Neutrophil (primary cell): ENCODE results near the gene PDE2A.

ENCODE experiments used
- H3K27ac ChIP-seq: fragments of 200-600 bp; sonication (generic); 2 replicates; pipeline ENCODE4 v1.5.1; 2016; ENCODE audit warnings: mild to moderate bottlenecking, moderate library complexity
- H3K27me3 ChIP-seq: fragments of 200-600 bp; sonication (generic); 2 replicates; pipeline ENCODE4 v1.6.0; 2016; ENCODE audit warnings: mild to moderate bottlenecking
- H3K36me3 ChIP-seq: fragments of 200-600 bp; sonication (generic); 2 replicates; pipeline ENCODE4 v1.5.1; 2017
- H3K4me1 ChIP-seq, 2 experiments: fragments of 200-600 bp in 1 of 2; sonication (generic) in 1 of 2; 1 replicate in 1 of 2; 2 replicates in 1 of 2; pipeline versions ENCODE4 v1.5.1 to v1.6.1; 2013 to 2016; ENCODE audit warnings: low read depth in 1 of 2, low read length in 1 of 2, mild to moderate bottlenecking in 1 of 2, moderate library complexity in 1 of 2; ENCODE audit not compliant: control insufficient read depth in 1 of 2, insufficient read depth in 1 of 2
- H3K4me3 ChIP-seq, 2 experiments: fragments of 200-600 bp in 1 of 2; sonication (generic) in 1 of 2; 1 replicate in 1 of 2; 2 replicates in 1 of 2; pipeline ENCODE4 v1.5.1; 2013 to 2016; ENCODE audit warnings: low read depth in 1 of 2, low read length in 1 of 2, mild to moderate bottlenecking in 1 of 2, moderate library complexity in 1 of 2
- H3K9me3 ChIP-seq: fragments of 200-600 bp; sonication (generic); 2 replicates; pipeline ENCODE4 v1.5.1; 2016
- CTCF ChIP-seq: fragments of 200-600 bp; sonication (generic); IDR thresholded peaks from 2 replicates; pipeline ENCODE4 v1.5.1; 2016; ENCODE audit warnings: antibody characterized with exemption

Gene PDE2A

GRCh38 chr11:72582206-72583176 is 91.7 kb downstream of the PDE2A start:
- no peak overlapping the region for H3K27ac ChIP-seq
- H3K9me3 ChIP-seq = no peaks in the 10 kb centered on the region
- H3K36me3 ChIP-seq = no peaks in the 10 kb centered on the region
- peaks cover 15 to 20% of the 10 kb centered on the region in 2 experiments for H3K4me1 ChIP-seq
- peaks cover 70% of the 10 kb centered on the region for H3K27me3 ChIP-seq
- no peak overlapping the region for H3K4me3 ChIP-seq
- no peak for TF ChIP-seq CTCF

GRCh38 chr11:72581067-72581466 is 93.2 kb downstream of the PDE2A start:
- no peaks in the 10 kb centered on the region for H3K36me3 ChIP-seq
- no peak overlapping the region for H3K4me3 ChIP-seq
- no peaks in the 10 kb centered on the region for H3K9me3 ChIP-seq
- peaks cover 56% of the 10 kb centered on the region for H3K27me3 ChIP-seq
- no peak overlapping the region for H3K27ac ChIP-seq
- TF ChIP-seq CTCF = no peak
- peaks cover 15 to 20% of the 10 kb centered on the region in 2 experiments for H3K4me1 ChIP-seq

- Histone ChIP-seq H3K27ac (no peak overlapping the region), H3K4me3 (no peak overlapping the region), H3K27me3 (peaks cover 52% of the 10 kb centered on the region), H3K4me1 (peaks cover 12 to 16% of the 10 kb centered on the region in 2 experiments), H3K9me3 (no peaks in the 10 kb centered on the region), H3K36me3 (no peaks in the 10 kb centered on the region)
- no peak for TF ChIP-seq CTCF
Observed at GRCh38 chr11:72580642-72580950, 93.6 kb downstream of the PDE2A start.

GRCh38 chr11:72579816-72580641 is 94.2 kb downstream of the PDE2A start:
- H3K4me1 ChIP-seq = peaks cover 6 to 11% of the 10 kb centered on the region in 2 experiments
- TF ChIP-seq CTCF = no peak
- peaks cover 48% of the 10 kb centered on the region for H3K27me3 ChIP-seq
- H3K4me3 ChIP-seq = no peak overlapping the region
- H3K9me3 ChIP-seq = no peaks in the 10 kb centered on the region
- H3K27ac ChIP-seq = no peak overlapping the region
- H3K36me3 ChIP-seq = no peaks in the 10 kb centered on the region

GRCh38 chr11:72578991-72579815 is 95.0 kb downstream of the PDE2A start:
- H3K4me3 ChIP-seq = no peak overlapping the region
- H3K4me1 ChIP-seq = peaks cover 0 to 2% of the 10 kb centered on the region in 2 experiments
- H3K27me3 ChIP-seq = peaks cover 47% of the 10 kb centered on the region
- TF ChIP-seq CTCF = no peak
- no peaks in the 10 kb centered on the region for H3K36me3 ChIP-seq
- no peaks in the 10 kb centered on the region for H3K9me3 ChIP-seq
- H3K27ac ChIP-seq = no peak overlapping the region
